H1 (cell line): Measurements from ENCODE around the gene MAN2C1. TPM values are rescaled to one million over a fixed set of nuclear protein-coding genes. Genes with fewer than 3 reads are reported as not detected.

ENCODE experiments used
- BRCA1 ChIP-seq: IDR thresholded peaks from 2 replicates; pipeline ENCODE4 v1.6.1; 2012; ENCODE audit warnings: low read depth, low read length, improper control_type of control experiment
- CHD7 ChIP-seq: fragments of 300-600 bp; sonication (generic); IDR thresholded peaks from 2 replicates; pipeline ENCODE4 v1.7.1; 2012; ENCODE audit warnings: low read length, moderate library complexity, mild to moderate bottlenecking, inconsistent platforms; ENCODE audit not compliant: insufficient replicate concordance
- JUND ChIP-seq: IDR thresholded peaks from 2 replicates; pipeline ENCODE4 v1.6.1; 2011; ENCODE audit warnings: mild to moderate bottlenecking, improper control_type of control experiment, low read length
- KDM4A ChIP-seq: IDR thresholded peaks from one replicate; pipeline ENCODE4 v1.7.1; 2012; ENCODE audit warnings: low read depth, mild to moderate bottlenecking, moderate library complexity, low read length, inconsistent platforms; ENCODE audit not compliant: severe bottlenecking
- NANOG ChIP-seq: IDR thresholded peaks from 2 replicates; pipeline ENCODE4 v1.6.1; 2011; ENCODE audit warnings: low read length, low read depth, mild to moderate bottlenecking, inconsistent platforms; ENCODE audit not compliant: insufficient read depth, poor library complexity, severe bottlenecking
- polyA plus RNA-seq, 7 experiments: library from polyadenylated mRNA; depleted of rRNA in 3 of 7; stranded (reverse) in 5 of 7; unstranded in 2 of 7; fragments of >200 nt in 5 of 7; fragments of 200-250 nt in 2 of 7; gene quantifications; 1 replicate in 5 of 7; 2 replicates in 1 of 7; 4 replicates in 1 of 7; pipeline versions ENCODE4 v1.2.1 to v1.2.3, GENCODE V29; 2011 to 2013; ENCODE audit warnings: missing spikeins in 2 of 7, mixed read lengths in 2 of 7
- total RNA-seq: library from RNA; stranded (reverse); fragmentation: NEBNext Ultra II Directional; extraction: Animal tissue kit (Norgen Biotek cat#: 25700); gene quantifications from 2 replicates; pipeline ENCODE4 v1.2.1, GENCODE V29; 2021

MAN2C1 gene
- total and polyA plus RNA-seq, 2 of the 8 experiments (the other 6 are each of a cell fraction or from before 2014, with no cell fraction given), result 56.3 to 88.9 TPM

- TF ChIP-seq NANOG (no peak), KDM4A (no peak), BRCA1 (no peak), JUND (no peak), CHD7 (no peak)
These were observed 3.7 kb upstream of the MAN2C1 start (continued) for GRCh38 chr15:75371901-75372688.
